CD4-positive, alpha-beta T cell treated with Interleukin-2 at 100 ng/mL for 4 hours (primary cell): ENCODE data around the gene GPR17.

Source experiments
- DNase-seq: peaks from one replicate; pipeline ENCODE4 v3.0.0-alpha.2; 2020; ENCODE audit warnings: low spot score

Gene GPR17

GRCh38 chr2:127671557-127672302 is 25.8 kb downstream of the GPR17 start:
- no peak for DNase-seq

- no peak for DNase-seq
Observed at GRCh38 chr2:127672341-127673224, 26.6 kb downstream of the GPR17 start.

GRCh38 chr2:127673291-127674069 is 27.5 kb downstream of the GPR17 start:
- DNase-seq, result no peak

GRCh38 chr2:127674241-127675209 is 28.6 kb downstream of the GPR17 start:
- no peak for DNase-seq

GRCh38 chr2:127675331-127676261 is 29.6 kb downstream of the GPR17 start, which contains the start of gene LIMS2:
Gene LIMS2 (minus strand): TSS chr2:127675530. CDS start chr2:127675024, 506 bp downstream.
- no peak for DNase-seq

- DNase-seq, result no peak
Observed at GRCh38 chr2:127676906-127677305, 31.0 kb downstream of the GPR17 start.

- DNase-seq, result no peak
Observed at GRCh38 chr2:127678531-127678930, 32.6 kb downstream of the GPR17 start.

GRCh38 chr2:127678991-127679390 is 33.0 kb downstream of the GPR17 start:
- DNase-seq, result no peak

- DNase-seq, result no peak
Observed at GRCh38 chr2:127679680-127680361, 33.9 kb downstream of the GPR17 start.

- no peak for DNase-seq
Observed at GRCh38 chr2:127680706-127681287, 34.8 kb downstream of the GPR17 start.

GRCh38 chr2:127681288-127681804 is 35.4 kb downstream of the GPR17 start:
- no peak for DNase-seq

- DNase-seq, result no peak
Observed at GRCh38 chr2:127681976-127682857, 36.3 kb downstream of the GPR17 start.

- DNase-seq, result no peak
Observed at GRCh38 chr2:127683056-127683455, 37.1 kb downstream of the GPR17 start.

GRCh38 chr2:127683757-127684156 is 37.8 kb downstream of the GPR17 start:
- DNase-seq, result no peak

GRCh38 chr2:127685410-127686080 is 39.6 kb downstream of the GPR17 start:
- DNase-seq, result no peak

- no peak for DNase-seq
Observed at GRCh38 chr2:127688405-127688804, 42.5 kb downstream of the GPR17 start.

- no peak for DNase-seq
Observed at GRCh38 chr2:127690696-127691095, 44.7 kb downstream of the GPR17 start.
